GM19324 (cell line): ENCODE data around the gene TMEM236.

Source experiments
- ATAC-seq: cut with Tn5 transposase; IDR thresholded peaks from one replicate; pipeline ENCODE4 v1.9.1; 2021; ENCODE audit warnings: mild to moderate bottlenecking, moderate library complexity; ENCODE audit not compliant: unreplicated experiment, low FRiP score

TMEM236 gene

DNA sequence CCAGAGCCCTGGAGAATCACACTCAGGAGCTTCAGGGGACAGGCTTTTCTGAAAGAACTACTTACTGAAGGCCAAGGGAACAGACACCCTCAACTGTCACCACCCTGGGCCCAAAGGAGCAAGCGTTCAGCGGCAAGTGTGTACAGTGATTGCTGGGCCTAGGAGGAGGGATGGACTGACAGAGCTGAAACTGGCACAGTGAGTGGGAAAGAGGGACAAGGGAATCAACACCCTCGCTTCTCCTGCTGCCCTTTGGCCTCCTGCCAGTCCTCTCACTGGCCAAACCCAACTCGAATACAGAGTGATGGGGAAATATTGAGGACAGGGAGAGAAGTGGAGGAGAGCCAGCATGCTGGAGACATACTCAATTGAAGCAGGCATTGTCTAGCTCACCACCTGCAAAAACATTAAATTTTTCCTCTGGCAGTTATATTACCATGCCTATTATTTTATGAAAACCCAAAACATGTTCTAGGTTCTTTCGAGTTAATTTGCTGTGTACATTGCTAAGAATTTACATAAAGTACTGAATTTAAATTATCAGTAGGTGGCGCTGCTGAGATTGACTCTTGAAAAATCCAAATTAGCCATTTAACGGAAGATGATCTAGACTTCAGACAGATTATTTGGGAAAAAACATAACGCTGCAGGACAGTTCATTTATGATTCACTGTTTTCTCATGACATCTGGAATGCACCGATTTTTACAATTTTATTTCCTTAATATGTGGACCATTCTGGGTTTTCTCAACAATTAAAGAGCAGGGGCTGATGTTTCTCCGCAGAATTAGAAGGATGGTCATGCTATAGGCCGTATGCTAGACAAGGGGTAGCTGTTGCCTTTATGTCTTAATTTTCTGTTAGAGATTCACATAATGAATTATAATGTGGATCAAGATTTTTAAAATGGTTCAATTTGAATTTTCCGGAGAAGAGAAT is 14.7 kb upstream of the TMEM236 start:
- no peak for ATAC-seq

DNA sequence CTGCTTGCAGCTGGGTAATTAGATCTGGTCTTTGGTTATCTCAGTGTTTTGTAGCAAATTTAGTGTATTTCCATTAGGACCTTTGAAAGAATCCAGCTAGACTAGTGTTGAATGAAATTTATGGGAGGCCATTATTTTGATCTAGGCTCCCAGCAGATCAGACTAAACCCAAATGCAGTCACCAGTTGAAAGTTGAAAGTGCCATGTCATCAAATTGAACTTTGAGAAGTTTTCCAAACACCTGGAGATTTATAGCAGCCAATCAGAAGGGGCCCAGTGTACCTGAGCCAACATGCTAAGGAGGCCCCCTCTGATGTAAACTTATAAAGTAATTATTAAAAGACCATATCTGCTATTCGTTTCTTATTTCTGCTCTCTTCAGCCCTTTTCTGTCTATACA is 11.3 kb upstream of the TMEM236 start:
- ATAC-seq, result no peak

DNA sequence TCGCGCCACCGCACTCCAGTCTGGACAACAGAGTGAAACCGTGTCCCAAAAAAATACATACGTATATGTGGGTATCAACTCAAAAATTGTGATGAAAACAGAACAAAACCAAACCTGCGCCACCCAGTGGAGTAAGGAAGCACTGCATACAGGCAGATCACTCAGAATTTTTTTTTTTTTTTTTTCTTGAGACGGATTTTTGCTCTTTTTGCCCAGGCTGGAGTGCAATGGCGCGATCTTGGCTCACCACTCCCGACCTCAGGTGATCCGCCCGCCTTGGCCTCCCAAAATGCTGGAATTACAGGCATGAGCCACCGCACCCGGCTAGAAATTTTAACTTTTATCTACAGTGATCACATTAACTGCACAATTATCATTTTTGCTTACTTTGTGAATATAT is 9.1 kb upstream of the TMEM236 start:
- no peak for ATAC-seq

DNA sequence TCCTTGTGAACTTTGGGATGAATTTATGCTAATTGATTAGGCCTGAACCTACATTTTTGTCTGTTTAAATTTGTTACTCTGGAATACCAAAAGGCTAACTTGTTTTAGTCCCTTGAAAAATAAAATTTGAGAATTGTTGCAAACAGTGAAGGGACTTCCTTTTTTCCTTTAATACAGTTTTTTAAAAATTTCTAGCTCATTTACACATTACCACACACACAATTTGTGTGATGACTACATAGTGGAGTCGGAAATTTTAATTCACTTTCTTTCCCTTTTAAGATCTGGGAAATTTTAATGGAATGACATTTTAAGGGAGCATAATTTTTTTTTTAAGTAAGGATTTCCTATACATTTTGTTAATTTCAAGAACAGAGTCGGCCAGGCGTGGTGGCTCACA is 8.6 kb upstream of the TMEM236 start:
- ATAC-seq, result no peak

DNA sequence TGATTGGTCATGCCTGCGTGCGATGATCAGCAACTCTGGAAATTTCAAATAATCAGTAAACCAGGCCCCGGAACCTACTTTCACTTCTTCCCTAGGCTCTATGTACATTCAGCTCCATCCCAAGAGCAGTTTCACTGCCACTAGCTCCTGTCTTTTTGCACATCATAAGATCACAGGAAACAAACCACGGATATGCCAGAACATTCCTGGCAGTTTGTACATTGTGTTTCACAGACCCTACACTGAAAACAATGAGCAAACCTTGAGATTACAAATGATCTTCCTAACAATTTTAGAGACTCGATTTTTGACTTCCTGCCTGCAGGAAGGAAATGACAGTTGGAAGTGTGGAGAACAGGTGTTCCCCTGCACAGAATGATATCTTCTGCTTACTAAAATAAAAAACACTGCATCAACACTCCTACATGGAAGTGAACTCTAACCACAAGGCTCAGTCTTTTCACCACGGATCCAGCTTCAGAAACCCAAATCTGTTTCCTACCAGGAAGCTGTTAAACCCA is 7.6 kb upstream of the TMEM236 start:
- no peak for ATAC-seq

DNA sequence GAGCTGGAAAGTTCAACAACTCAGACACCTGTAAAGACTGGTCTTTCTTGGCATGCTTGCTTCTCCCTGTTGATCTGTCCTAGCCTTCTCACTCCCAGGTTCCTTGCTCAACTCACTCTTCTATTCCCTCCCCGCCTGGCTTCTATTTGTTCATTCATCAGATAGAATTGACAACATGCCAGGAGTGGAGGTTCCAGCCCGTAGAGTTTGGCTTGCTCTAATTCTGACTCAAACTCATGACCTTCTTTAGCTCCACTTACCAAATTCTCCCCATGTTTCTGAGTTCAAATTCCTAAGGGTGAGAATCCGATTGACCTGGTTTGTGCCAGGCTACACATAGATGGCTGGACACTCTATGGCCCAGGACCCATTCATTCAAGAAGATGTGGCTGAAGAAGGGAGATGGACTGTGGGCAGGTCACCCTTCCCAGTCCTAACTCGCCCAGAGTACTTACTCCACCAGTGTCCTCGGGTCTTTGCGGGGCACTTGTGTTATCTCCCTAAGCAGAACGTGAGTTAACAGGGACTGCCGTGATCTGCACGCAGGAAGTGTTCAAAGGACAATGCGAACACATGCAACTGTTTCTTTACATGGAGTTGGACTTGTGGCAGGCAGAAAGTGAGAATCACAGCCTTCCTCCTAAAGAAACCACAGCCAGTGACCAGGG is 4.0 kb upstream of the TMEM236 start:
- no peak for ATAC-seq

DNA sequence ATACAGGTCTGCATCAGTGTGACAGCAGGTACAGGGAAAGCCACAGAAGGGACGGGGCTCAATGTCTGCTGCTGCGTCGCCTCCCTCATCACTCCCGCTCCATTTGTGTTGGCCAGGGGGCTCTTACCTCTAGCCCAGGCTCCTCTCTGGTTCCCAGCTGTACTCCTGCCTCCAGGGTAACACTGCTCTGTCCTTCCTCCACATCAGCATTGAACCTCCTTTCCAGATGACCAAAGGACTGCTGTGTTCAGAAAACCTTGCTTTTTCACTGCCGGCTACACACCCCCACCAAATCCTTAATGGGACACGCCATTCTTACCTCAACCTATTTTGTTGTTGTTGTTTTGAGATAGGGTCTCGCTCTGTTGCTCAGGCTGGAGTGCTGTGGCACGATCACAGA is 2.1 kb upstream of the TMEM236 start:
- no peak for ATAC-seq

DNA sequence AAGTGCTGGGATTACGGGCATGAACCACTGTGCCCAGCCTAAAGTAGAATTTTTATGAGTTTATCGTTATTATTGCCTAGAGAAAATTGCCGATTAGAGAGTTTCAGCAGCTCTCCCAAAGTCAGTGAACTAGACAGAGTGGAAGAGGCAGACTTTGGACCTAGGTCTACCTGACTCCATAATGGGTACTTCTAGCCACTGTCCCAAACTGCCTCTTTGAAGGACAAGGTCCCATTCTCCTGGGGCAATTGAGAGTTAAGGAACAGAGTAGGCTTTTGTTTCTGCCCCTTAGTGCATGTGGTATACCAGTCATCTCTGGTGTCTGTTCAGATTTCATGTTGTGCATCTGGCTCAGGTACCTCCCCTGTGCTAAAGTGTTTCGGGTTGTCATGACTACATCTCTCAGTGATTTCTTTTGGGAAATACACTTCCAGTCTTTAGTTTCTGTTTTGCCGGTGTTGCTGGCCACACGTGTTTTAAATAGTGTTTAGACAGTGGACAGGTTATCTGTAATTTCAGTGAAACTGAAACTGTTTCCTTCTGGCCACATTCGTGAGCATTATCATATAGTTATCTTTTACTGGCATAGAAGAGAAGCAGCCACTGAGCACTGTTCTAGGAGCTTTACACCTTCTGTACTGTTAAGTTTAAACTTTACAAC is 4.7 kb downstream of the TMEM236 start:
- peak; percentile 93 for ATAC-seq

DNA sequence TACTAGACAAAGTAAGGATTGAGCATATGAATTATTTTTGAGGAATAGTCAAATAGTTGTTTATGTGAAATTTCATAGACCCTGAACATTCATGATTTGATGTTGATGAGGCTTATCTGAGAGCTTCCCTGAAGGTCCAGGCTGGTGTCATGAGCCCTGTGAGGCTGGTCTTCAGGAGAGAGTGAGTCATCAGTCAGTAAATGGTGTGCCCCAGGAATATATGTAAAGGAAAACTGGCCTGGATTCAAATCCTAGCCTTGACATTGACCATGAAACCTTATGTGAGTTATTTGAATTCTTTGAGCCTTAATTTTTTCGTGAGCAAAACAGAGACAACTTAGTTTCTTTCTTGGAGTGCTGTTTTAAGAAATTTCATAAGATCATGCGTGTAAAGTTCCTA is 6.2 kb downstream of the TMEM236 start:
- no peak for ATAC-seq

DNA sequence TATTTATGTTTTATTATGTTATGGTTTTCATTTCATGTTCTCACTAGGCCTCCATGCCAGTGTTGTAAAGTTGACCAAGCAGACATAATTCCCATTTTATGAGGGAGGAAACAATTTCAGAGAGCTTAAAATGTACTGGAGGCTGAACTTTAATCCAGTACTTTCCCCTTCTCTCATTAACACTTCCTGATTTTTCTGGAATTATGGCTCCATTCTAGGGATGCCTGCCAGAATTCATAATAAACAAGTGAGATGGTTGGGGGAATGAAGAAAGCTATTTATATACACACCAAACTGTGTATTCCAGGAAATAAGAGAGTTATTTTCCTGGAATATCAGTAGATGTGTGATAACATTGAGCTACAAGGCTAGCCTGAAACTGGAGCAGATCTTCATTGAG is 6.9 kb downstream of the TMEM236 start:
- ATAC-seq, result no peak

DNA sequence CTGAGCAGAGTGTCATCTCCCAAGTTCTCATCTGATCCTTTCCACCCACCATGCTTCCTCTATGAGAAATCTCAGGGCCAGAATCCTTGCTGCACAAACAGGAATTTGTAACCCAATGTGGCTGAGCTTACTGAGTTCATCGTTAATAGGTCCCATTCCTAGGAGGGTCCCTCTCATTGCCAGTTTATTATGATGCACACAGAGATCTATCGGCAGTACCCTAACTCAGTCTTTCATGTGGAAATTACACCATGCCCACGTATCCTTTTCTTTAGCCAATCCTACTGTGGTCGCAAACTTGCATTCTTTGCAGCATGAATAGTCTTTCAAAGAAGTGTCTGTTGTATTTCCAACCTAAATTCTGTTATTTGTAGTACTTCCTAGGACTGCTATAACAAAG is 12.1 kb downstream of the TMEM236 start:
- ATAC-seq, result no peak

DNA sequence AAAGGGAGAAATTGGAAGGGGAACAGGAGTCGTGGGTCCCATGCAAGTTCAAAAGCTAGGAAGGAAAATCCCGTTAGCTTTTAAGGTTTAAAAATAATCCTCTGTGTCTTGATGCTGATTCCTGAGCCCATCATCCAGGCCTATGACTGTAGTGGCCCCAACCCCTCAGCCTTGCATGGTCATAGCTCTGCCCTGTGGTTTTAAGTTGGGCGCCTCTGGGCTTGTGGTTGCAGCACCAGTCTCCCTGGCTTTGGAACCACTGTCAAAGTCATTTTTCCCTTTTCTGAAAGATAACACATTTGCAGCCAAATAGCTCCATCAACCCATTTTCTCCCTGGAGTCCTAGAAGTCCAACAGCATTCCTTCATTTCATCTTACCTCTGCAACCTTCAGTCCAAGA is 13.6 kb downstream of the TMEM236 start:
- no peak for ATAC-seq

DNA sequence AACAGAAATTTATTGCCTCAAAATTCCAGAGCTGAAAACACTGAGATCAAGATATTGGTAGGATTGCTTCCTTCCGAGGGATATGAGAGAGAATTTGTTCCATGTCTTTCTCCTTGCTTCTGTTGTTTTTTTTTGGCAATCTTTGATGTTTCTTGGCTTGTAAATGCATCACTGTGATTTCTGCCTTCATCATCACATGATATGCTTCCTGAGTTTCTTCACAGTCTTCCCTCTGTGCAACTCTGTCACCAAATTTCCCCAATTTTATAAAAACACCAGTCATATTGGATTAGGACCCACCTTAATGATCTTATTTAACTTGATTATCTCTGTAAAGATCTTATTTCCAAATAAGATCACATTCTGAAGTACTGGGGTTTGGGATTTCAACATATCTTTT is 14.7 kb downstream of the TMEM236 start:
- ATAC-seq, result no peak

DNA sequence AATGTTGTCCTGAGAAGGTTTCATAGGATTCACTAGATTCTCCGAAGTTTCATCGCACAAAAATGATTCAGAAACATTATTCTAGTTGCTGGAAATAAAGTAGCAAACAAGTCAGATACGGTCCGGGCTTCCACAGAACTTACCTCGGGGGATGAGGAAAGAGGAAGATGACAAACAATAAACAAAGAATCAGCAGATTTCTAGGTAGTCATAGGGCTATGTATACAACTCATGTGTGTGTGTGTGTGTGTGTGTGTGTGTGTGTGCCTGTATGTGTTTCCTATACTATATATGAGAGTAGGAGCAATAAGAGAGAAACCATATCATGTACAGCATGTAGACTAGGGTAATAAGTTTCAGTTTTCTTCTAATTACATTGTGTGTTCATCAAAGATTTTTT is 16.5 kb downstream of the TMEM236 start:
- no peak for ATAC-seq

DNA sequence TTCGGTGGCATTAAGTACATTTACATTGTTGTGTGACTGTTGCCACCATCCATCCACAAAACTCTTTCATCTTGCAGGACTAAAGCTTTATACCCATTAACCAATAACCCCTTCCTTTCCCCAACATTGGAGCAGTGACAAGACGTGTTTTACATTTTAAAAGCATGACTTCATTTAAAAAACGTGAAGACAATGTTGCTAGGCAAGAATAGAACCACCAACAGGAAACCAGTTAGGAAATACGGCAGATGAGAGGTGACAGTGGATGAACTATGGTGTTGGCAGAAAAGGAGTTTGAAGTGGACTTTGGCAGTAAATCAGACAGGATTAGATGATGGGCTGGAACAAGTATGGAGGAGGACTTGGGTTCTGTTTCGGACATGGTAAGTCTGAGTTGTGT is 17.0 kb downstream of the TMEM236 start:
- ATAC-seq, result no peak

DNA sequence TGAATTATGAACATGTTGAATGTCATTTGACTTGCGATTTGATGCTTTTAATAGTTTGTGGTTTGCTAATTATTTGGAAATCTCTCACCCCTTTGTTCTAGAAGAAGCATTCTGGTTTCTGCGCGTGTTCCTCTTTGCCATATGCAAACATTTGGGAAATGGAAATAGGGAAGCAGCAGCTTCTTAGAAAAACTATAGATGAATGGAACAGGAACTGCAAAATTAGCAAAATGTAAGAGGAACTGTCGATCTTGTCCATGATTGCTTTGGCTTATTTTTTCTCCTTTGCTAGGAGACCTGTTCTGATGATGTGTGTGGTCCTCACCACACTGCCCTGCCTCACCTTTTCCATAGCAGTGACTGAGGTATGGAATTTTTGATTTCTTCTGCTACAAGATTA is 19.0 kb downstream of the TMEM236 start:
- no peak for ATAC-seq

DNA sequence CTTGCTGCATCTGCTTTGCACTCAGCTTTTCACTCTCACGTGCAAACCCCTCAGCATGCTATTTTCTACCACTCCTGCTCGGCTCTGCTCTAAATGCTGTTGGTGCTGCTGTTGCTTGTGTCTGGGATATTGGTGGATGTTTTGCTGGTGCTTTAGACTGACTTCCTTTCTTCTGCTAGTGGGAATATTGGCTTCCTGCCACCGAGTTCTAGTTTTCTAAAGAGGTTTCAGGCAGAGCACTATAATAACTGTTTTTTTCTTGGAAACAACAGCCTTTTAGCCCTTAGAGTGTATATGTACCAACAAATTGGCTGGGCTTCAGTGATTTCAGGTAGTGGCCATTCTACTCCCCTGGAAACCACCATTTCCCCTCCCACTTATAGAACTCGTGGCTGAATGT is 27.8 kb downstream of the TMEM236 start:
- ATAC-seq, result no peak

DNA sequence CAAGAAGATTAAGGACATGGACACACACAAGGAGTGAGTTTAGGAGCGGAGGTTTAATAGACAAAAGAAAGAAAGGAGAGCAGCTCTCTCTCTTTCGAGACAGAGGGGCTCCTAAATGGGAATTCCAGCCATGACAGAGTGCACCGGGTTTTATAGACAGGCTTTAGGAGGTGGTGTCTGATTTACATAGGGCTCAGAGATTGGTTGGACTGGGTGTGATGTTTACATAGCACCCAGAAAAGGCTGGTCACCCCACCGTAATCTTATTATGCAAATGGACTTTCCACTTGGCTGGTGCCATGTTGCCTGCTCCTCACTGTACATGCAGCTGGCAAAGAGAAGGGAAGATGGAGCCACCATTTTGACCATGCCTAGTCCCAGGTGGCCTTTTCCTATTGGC is 28.7 kb downstream of the TMEM236 start:
- no peak for ATAC-seq

DNA sequence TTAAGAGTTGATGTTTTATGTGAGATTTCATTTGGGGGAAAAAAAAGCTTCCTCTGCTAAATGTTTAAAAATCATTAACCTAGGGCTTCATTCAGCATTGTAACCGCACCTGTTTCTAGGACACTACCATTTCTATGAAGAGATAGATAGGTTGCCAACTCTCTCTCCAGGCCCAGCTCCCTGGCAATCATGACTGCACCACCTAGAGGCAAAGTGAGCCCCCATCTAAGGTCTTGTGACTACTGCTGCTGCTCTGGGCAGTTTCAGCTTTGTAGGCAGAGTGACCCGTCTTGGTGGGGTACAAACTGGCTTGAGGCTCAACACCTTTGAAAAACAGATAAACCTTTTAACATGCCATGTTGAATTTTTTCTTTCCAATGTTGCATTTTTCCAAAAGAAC is 29.9 kb downstream of the TMEM236 start:
- no peak for ATAC-seq

DNA sequence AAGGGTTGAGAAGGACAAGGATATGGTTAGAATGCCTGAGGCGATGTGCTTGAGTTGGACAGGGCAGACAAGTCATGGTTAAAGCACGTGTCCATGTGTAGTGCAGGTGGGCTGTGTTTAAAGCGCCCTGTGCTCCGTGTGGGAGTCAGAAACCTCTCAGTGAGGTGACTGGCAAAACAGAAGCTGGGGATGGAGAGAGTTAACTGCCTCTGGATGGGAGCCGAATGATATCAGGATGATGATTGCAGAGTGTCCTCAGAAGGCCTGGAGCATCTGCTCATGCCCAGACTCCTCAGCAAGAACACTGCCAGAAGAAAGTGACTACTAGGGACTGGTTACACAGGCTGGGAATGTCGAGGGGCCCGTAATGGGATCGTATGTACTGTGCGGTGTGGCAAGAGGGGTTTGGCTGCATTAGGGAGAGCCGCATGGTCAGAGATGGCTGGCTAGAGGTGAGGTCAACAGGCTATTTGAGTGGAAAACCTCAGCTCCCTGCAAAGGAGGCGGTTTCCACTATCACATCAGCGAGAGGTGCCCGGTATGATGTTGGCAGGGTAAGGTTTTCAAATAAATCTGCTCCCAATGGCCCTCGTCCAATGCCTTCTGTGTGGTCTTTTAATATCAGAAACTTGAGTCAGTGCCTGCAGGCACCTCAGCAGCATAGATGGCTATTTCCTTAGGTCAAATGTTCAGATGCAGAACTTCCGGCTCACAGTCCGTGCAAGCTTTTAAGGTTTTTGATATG is 31.1 kb downstream of the TMEM236 start:
- no peak for ATAC-seq

DNA sequence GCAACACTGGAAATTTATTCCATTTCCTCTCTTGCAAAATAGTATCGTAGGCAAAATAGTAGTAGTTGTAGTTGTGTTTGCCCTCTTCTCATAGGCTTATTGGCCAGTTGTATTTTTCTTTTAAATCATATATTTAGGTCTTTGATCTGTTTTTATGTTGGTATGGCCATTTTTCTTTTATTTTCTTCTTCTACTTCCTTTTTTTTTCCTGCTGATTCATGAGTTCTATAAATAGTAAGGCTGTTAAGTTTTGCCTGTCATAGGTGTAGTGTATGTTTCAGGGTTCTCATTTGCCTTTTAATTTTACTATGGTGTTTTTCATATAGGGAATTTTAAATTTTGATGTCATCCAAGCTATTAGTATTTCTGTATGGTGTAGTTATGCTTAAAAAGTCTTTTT is 31.8 kb downstream of the TMEM236 start:
- no peak for ATAC-seq
